ENCODE results near the gene ZNF580.

DNA sequence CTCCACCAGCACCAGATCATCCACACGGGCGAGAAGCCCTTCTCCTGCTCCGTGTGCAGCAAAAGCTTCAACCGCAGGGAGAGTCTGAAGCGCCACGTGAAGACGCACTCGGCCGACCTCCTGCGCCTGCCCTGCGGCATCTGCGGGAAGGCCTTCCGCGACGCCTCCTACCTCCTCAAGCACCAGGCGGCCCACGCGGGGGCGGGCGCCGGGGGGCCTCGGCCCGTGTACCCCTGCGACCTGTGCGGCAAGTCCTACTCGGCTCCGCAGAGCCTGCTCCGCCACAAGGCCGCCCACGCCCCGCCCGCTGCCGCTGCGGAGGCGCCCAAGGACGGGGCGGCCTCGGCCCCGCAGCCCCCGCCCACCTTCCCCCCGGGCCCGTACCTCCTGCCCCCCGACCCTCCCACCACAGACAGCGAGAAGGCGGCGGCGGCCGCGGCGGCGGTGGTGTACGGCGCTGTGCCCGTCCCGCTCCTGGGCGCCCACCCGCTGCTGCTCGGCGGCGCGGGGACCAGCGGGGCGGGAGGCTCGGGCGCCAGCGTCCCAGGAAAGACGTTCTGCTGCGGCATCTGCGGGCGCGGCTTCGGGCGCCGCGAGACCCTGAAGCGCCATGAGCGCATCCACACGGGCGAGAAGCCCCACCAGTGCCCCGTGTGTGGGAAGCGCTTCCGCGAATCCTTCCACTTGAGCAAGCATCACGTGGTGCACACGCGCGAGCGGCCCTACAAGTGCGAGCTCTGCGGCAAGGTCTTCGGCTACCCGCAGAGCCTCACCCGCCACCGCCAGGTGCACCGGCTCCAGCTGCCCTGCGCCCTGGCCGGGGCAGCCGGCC is 25.9 kb upstream of the ZNF580 start:
- TF ChIP-seq, protein P1, sequence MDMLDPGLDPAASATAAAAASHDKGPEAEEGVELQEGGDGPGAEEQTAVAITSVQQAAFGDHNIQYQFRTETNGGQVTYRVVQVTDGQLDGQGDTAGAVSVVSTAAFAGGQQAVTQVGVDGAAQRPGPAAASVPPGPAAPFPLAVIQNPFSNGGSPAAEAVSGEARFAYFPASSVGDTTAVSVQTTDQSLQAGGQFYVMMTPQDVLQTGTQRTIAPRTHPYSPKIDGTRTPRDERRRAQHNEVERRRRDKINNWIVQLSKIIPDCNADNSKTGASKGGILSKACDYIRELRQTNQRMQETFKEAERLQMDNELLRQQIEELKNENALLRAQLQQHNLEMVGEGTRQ (IDR thresholded peaks at IDR 0.05; ENCODE audit: low read length) = no peak
- no peak for TF ChIP-seq EZH2 (IDR thresholded peaks at IDR 0.05; ENCODE audit: low read depth, low read length, severe bottlenecking)

All from H1 (cell line).